ENCODE data around the gene GPRC5B.

DNA sequence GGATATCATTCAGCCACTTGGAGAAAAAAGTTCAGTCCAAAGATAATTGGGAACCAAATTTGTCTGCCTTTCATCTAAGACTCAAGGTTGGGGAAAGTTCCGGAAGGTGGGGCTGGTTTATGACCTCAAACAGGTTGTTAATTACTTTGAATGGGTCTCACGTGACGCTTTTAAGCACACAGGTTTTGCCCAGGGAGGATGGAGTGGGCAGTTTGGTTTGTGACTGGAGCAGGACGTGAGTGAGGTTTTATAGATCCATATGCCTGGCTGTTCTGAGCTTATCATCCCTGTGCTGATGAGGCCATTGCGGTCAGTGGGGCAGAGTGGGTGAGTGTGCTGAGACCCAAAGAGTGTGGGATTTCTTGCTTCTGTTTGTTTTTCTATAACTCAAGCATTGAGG, 38.7 kb upstream of the GPRC5B start:
- TF ChIP-seq, protein P1, sequence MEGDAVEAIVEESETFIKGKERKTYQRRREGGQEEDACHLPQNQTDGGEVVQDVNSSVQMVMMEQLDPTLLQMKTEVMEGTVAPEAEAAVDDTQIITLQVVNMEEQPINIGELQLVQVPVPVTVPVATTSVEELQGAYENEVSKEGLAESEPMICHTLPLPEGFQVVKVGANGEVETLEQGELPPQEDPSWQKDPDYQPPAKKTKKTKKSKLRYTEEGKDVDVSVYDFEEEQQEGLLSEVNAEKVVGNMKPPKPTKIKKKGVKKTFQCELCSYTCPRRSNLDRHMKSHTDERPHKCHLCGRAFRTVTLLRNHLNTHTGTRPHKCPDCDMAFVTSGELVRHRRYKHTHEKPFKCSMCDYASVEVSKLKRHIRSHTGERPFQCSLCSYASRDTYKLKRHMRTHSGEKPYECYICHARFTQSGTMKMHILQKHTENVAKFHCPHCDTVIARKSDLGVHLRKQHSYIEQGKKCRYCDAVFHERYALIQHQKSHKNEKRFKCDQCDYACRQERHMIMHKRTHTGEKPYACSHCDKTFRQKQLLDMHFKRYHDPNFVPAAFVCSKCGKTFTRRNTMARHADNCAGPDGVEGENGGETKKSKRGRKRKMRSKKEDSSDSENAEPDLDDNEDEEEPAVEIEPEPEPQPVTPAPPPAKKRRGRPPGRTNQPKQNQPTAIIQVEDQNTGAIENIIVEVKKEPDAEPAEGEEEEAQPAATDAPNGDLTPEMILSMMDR (IDR thresholded peaks at IDR 0.05; ENCODE audit: extremely low read depth in 1 of 2, insufficient read depth in 1 of 2, low read depth in 1 of 2, low read length in 2 of 2), result no peak
- TF ChIP-seq POLR2A (IDR thresholded peaks at IDR 0.05; ENCODE audit: low read depth, low read length), result no peak

Measured in endothelial cell of umbilical vein (primary cell).